HepG2 (cell line): Measurements from ENCODE around the gene LSM12. TPM values are rescaled to one million over a fixed set of nuclear protein-coding genes. Genes with fewer than 3 reads are reported as not detected.
A peak's percentile ranks its signal among the peaks of the same experiment; 100 is the strongest.

Experiments used
- CTCF ChIP-seq: sonication (generic); formaldehyde crosslinking; IDR thresholded peaks from 2 replicates; pipeline ENCODE4 v1.5.0; 2020; ENCODE audit warnings: mild to moderate bottlenecking, missing genetic modification reagents, moderate library complexity
- HOXA3 ChIP-seq: sonication (generic); formaldehyde crosslinking; IDR thresholded peaks from 2 replicates; pipeline ENCODE4 v1.5.0; 2020; ENCODE audit warnings: missing genetic modification reagents
- ISX ChIP-seq: sonication (generic); formaldehyde crosslinking; conservative IDR thresholded peaks from 2 replicates; pipeline ENCODE4 v1.5.0; 2020; ENCODE audit warnings: missing genetic modification reagents
- KDM5A ChIP-seq: fragments of 200-600 bp; sonication (generic); IDR thresholded peaks from 2 replicates; pipeline ENCODE4 v1.7.0; 2018; ENCODE audit warnings: antibody characterized with exemption, mild to moderate bottlenecking, low read length, borderline replicate concordance
- NBN ChIP-seq: fragments of 450-650 bp; conservative IDR thresholded peaks from 2 replicates; pipeline ENCODE4 v1.6.1; 2017
- NONO ChIP-seq, 2 experiments: fragments of 450-650 bp in 1 of 2; sonication (generic) in 1 of 2; formaldehyde crosslinking in 1 of 2; IDR thresholded peaks in 1 of 2; conservative IDR thresholded peaks in 1 of 2; 2 replicates each; pipeline versions ENCODE4 v1.6.1 to v1.8.0; 2017 to 2022; ENCODE audit warnings: mild to moderate bottlenecking in 1 of 2, missing genetic modification reagents in 1 of 2, moderate library complexity in 1 of 2
- PLRG1 ChIP-seq: fragments of 450-650 bp; conservative IDR thresholded peaks from 2 replicates; pipeline ENCODE4 v1.6.1; 2016
- POLR2G ChIP-seq: fragments of 200-400 bp; formaldehyde crosslinking; IDR thresholded peaks from 2 replicates; pipeline ENCODE4 v1.6.1; 2018; ENCODE audit warnings: mild to moderate bottlenecking, low read depth, low read length, moderate library complexity
- RCOR2 ChIP-seq: IDR thresholded peaks from 2 replicates; pipeline ENCODE4 v1.6.1; 2016; ENCODE audit warnings: missing biosample characterization, missing genetic modification reagents
- SMAD1 ChIP-seq: sonication (generic); formaldehyde crosslinking; IDR thresholded peaks from 2 replicates; pipeline ENCODE4 v1.4.0; 2020; ENCODE audit warnings: missing genetic modification reagents, low read depth, mild to moderate bottlenecking, borderline replicate concordance
- STAT6 ChIP-seq: sonication (generic); formaldehyde crosslinking; IDR thresholded peaks from 2 replicates; pipeline ENCODE4 v1.4.0; 2020; ENCODE audit warnings: missing genetic modification reagents, mild to moderate bottlenecking, borderline replicate concordance
- SYNCRIP ChIP-seq: fragments of 200-400 bp; formaldehyde crosslinking; IDR thresholded peaks from 2 replicates; pipeline ENCODE4 v1.6.1; 2018; ENCODE audit warnings: mild to moderate bottlenecking, low read depth, low read length; ENCODE audit not compliant: insufficient read depth
- TEAD3 ChIP-seq: optimal IDR thresholded peaks from 2 replicates; pipeline ENCODE3; 2016; ENCODE audit warnings: borderline replicate concordance
- ZEB1 ChIP-seq: IDR thresholded peaks from 2 replicates; pipeline ENCODE4 v1.6.1; 2012; ENCODE audit warnings: mild to moderate bottlenecking, low read depth, inconsistent platforms; ENCODE audit not compliant: insufficient replicate concordance
- ZFP37 ChIP-seq: sonication (generic); formaldehyde crosslinking; IDR thresholded peaks from 2 replicates; pipeline ENCODE4 v1.4.0; 2020; ENCODE audit warnings: missing genetic modification reagents, borderline replicate concordance
- ZGPAT ChIP-seq: IDR thresholded peaks from 2 replicates; pipeline ENCODE4 v1.6.1; 2016; ENCODE audit warnings: mild to moderate bottlenecking
- ZNF234 ChIP-seq: sonication (generic); formaldehyde crosslinking; conservative IDR thresholded peaks from 2 replicates; pipeline ENCODE4 v1.5.1; 2020; ENCODE audit warnings: mild to moderate bottlenecking, missing genetic modification reagents
- ZNF251 ChIP-seq: sonication (generic); formaldehyde crosslinking; IDR thresholded peaks from 2 replicates; pipeline ENCODE4 v1.9.0; 2021; ENCODE audit warnings: mild to moderate bottlenecking, missing genetic modification reagents
- ZNF576 ChIP-seq: sonication (generic); formaldehyde crosslinking; IDR thresholded peaks from 2 replicates; pipeline ENCODE4 v1.4.0; 2020; ENCODE audit warnings: mild to moderate bottlenecking, missing genetic modification reagents
- ZNF607 ChIP-seq: sonication (generic); formaldehyde crosslinking; IDR thresholded peaks from 2 replicates; pipeline ENCODE4 v1.5.1; 2020; ENCODE audit warnings: missing genetic modification reagents, mild to moderate bottlenecking, borderline replicate concordance
- ZNF713 ChIP-seq: sonication (generic); formaldehyde crosslinking; IDR thresholded peaks from 2 replicates; pipeline ENCODE4 v1.4.0; 2020; ENCODE audit warnings: mild to moderate bottlenecking, missing genetic modification reagents
- ZNF720 ChIP-seq: sonication (generic); formaldehyde crosslinking; IDR thresholded peaks from 2 replicates; pipeline ENCODE4 v1.4.0; 2020; ENCODE audit warnings: missing genetic modification reagents
- ZNF839 ChIP-seq: sonication (generic); formaldehyde crosslinking; IDR thresholded peaks from 2 replicates; pipeline ENCODE4 v1.4.0; 2020; ENCODE audit warnings: missing genetic modification reagents, mild to moderate bottlenecking, borderline replicate concordance
- ZNF879 ChIP-seq: sonication (generic); formaldehyde crosslinking; IDR thresholded peaks from 2 replicates; pipeline ENCODE4 v1.8.1; 2023; ENCODE audit warnings: missing genetic modification reagents
- polyA plus RNA-seq, 8 experiments: library from polyadenylated mRNA; depleted of rRNA in 3 of 8; stranded (reverse) in 7 of 8; unstranded in 1 of 8; fragments of >200 nt; fragmentation: Illumina TruSeq in 4 of 8; extraction: Trizol in 4 of 8; gene quantifications; 2 replicates each; pipeline versions ENCODE4 v1.2.1 to v1.2.3, GENCODE V29; 2011 to 2016; ENCODE audit warnings: low read depth in 4 of 8, missing spikeins in 1 of 8, mixed read lengths in 1 of 8; ENCODE audit not compliant: insufficient read depth in 1 of 8
- total RNA-seq, 5 experiments: library from RNA; depleted of rRNA; stranded (reverse); fragments of >200 nt; fragmentation: Illumina TruSeq; extraction: Trizol; gene quantifications; 2 replicates each; pipeline ENCODE4 v1.2.3, GENCODE V29; 2016; ENCODE audit warnings: low read depth in 1 of 5

LSM12 gene
- total and polyA plus RNA-seq, 2 of the 13 experiments (the other 11 are each of a cell fraction or from before 2014, with no cell fraction given) = 52.8 to 55.7 TPM

GRCh38 chr17:44076716-44077594 is 10.5 kb upstream of the LSM12 start (continued):
- TF ChIP-seq ZNF576 (no peak), ZNF879 (CRISPR knock-in tag) (no peak), KDM5A (no peak), ZEB1 (no peak), SYNCRIP (no peak), NONO (IDR thresholded peaks at IDR 0.05) (no peak), NONO (CRISPR knock-in tag; conservative IDR thresholded peaks at IDR 0.05) (no peak), ZGPAT (CRISPR knock-in tag) (peak; percentile 52; the same call in 1 of the 2 replicates), ISX (CRISPR knock-in tag) (no peak), CTCF (CRISPR knock-in tag) (no peak), PLRG1 (no peak), NBN (no peak), ZNF234 (CRISPR knock-in tag) (0 out of 2 replicates have a peak, but pooled peaks have one; percentile 39), SMAD1 (CRISPR knock-in tag) (no peak), HOXA3 (CRISPR knock-in tag) (peak; percentile 51; the same call in 1 of the 2 replicates), ZNF720 (CRISPR knock-in tag) (no peak), ZNF839 (no peak), POLR2G (0 out of 2 replicates have a peak, but pooled peaks have one; percentile 14), RCOR2 (CRISPR knock-in tag) (no peak), TEAD3 (CRISPR knock-in tag) (no peak), ZNF713 (CRISPR knock-in tag) (no peak), ZNF251 (CRISPR knock-in tag) (no peak), ZNF607 (CRISPR knock-in tag) (peak; percentile 46; the same call in 1 of the 2 replicates), ZFP37 (CRISPR knock-in tag) (no peak), STAT6 (CRISPR knock-in tag) (no peak)
